Activated CD4-positive, alpha-beta memory T cell treated with anti-CD3 and anti-CD28 coated beads, Interleukin-2, amount 10 ng/mL, durations not matched to agents 7 days and 5 days (primary cell): ENCODE results near the gene NKIRAS2. TPM values are rescaled to one million over a fixed set of nuclear protein-coding genes. Genes with fewer than 3 reads are reported as not detected.
"Not testable (repeated sequence)": the region's sequence is repeated elsewhere in the genome, so short reads cannot be mapped to it uniquely, and the experiment has no call there.

ENCODE experiments used
- CTCF ChIA-PET: fragments of 350-600 bp; sonication (Branson Sonifier 250); formaldehyde crosslinking; loops from one replicate; lab custom pipeline; 2021; ENCODE audit warnings: antibody characterized with exemption, inconsistent platforms; lab: Charles Lee
- POLR2A ChIA-PET: fragments of 350-600 bp; sonication (Branson Sonifier 250); formaldehyde crosslinking; loops from one replicate; lab custom pipeline; 2021; ENCODE audit warnings: antibody characterized with exemption; lab: Charles Lee
- DNase-seq: peaks from one replicate; pipeline ENCODE4 v3.0.0-alpha.2; 2020
- H3K27ac Mint-ChIP-seq: one replicate; pipeline ENCODE4 v1.8.0; 2021; ENCODE audit warnings: mild to moderate bottlenecking, mixed read lengths
- H3K27me3 Mint-ChIP-seq: one replicate; pipeline ENCODE4 v1.8.0; 2021; ENCODE audit warnings: mixed read lengths
- H3K36me3 Mint-ChIP-seq: one replicate; pipeline ENCODE4 v1.8.0; 2021; ENCODE audit warnings: low read depth, mixed read lengths
- H3K4me1 Mint-ChIP-seq: one replicate; pipeline ENCODE4 v1.8.0; 2021; ENCODE audit warnings: mixed read lengths
- H3K4me3 Mint-ChIP-seq: one replicate; pipeline ENCODE4 v1.8.0; 2021; ENCODE audit warnings: mild to moderate bottlenecking, mixed read lengths
- H3K9me3 Mint-ChIP-seq: one replicate; pipeline ENCODE4 v1.8.0; 2021; ENCODE audit warnings: mixed read lengths
- total RNA-seq, 2 experiments: library from RNA; stranded (reverse); gene quantifications; one replicate each; pipeline ENCODE4 v1.2.3, GENCODE V29; 2021

Gene NKIRAS2
- total RNA-seq, 2 experiments from 2014 or later: 21.3 to 22.7 TPM

DNA sequence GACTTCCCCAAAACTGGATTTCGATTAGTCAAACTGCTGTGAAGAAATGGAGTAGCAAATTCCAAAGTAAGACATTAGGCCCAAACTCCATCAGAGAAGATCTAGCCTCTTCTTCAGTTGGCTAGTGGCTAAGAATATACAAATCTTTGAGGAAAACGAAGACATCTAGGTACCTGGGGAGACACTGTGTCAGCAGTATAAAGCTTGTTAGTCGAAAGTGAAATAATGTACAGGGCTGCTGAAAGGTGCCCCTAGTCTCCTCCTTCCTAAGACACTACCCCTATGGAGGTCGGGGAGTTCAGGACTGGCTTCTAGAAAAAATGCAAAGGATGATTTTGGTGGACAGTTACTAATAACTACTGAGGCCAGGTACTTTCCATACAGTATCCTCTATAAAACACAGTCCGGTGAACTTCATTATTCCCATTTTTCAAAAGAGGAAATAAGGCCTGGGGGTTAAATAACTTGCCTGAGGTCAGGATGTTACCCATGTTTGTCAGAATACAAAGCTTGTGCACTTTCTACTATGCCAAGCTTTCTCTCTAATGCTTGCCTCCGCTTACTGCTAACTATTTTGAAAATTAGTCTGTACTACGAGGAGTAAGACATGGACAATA, 17.6 kb upstream of the NKIRAS2 start:
- no peaks in the 10 kb centered on the region for H3K27me3 Mint-ChIP-seq
- H3K4me1 Mint-ChIP-seq: peaks cover 8% of the 10 kb centered on the region
- DNase-seq: no peak
- H3K36me3 Mint-ChIP-seq: peaks cover 45% of the 10 kb centered on the region
- ChIA-PET POLR2A (interaction anchor here (0.9 kb wide), 1 partner anchor 18 kb away, joined by 3 read pairs; the partner anchor contains the start of gene NKIRAS2), CTCF (interaction anchor here (1.0 kb wide), 1 partner anchor 18 kb away, joined by 3 read pairs; the partner anchor contains the start of gene NKIRAS2)
- no peak overlapping the region for H3K27ac Mint-ChIP-seq
- H3K9me3 Mint-ChIP-seq: no peaks in the 10 kb centered on the region
- no peak overlapping the region for H3K4me3 Mint-ChIP-seq

DNA sequence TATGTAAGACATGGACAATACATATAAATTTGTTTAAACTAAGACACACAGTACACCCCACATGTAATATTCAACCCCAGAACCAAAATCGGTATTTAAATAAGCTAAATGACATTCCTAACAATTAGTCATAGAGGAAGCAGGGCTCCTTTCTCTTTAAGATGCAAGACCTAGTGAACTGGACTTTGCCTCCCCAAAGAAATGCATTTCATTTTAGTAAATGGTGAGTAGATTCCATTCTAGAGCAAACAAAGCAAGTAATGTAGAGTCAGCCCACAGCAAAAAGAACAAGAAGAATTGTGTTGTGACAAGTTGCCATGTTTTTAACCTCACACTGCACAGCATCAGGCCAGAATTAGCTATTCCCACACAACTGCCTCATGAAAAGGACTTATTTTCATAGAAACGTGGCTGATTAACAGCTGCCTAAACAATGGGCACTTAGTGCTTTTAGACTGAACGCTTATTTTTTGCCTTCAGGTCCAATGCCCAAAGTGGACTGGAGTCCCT, 17.0 kb upstream of the NKIRAS2 start:
- no peaks in the 10 kb centered on the region for H3K27me3 Mint-ChIP-seq
- CTCF ChIA-PET: interaction anchor here (0.7 to 1.0 kb wide), 2 partner anchors 17 to 173 kb away, joined by 3 read pairs; partner anchors contain the start of gene NKIRAS2
- H3K36me3 Mint-ChIP-seq: peaks cover 41% of the 10 kb centered on the region
- POLR2A ChIA-PET: interaction anchor here (0.9 to 2.5 kb wide), 3 partner anchors 14 to 30 kb away, joined by 3 to 12 read pairs (median 4); partner anchors contain the start of genes DNAJC7 and NKIRAS2
- DNase-seq: no peak
- H3K27ac Mint-ChIP-seq: no peak overlapping the region
- H3K4me1 Mint-ChIP-seq: peaks cover 8% of the 10 kb centered on the region
- no peaks in the 10 kb centered on the region for H3K9me3 Mint-ChIP-seq
- H3K4me3 Mint-ChIP-seq: no peak overlapping the region

DNA sequence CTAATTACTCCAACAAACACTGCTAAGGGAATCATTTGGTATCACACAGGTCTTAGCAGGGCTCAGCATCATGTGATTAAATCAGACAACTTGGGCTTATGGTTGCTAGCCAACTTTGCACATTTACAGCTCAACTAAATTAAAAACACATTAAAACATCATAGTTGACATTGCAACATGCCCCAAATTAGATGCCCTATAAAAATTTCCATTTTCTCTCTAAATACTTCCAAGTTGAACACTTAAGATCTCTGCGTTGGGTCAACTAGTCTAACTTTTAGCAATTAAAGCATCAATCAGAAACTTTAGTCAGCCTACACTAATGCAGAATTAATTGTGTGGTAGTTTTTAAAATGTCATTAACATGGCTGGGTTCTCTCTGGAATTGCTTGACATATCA, 14.7 kb upstream of the NKIRAS2 start:
- H3K27me3 Mint-ChIP-seq: no peaks in the 10 kb centered on the region
- no peaks in the 10 kb centered on the region for H3K9me3 Mint-ChIP-seq
- H3K27ac Mint-ChIP-seq: no peak overlapping the region
- CTCF ChIA-PET: interaction anchor here (0.8 kb wide), 1 partner anchor 12 kb away, joined by 3 read pairs; the partner anchor contains the start of gene DNAJC7
- H3K4me1 Mint-ChIP-seq: peaks cover 20% of the 10 kb centered on the region
- no peak for DNase-seq
- no peak overlapping the region for H3K4me3 Mint-ChIP-seq
- POLR2A ChIA-PET: interaction anchor here (0.6 to 2.5 kb wide), 4 partner anchors 11 to 176 kb away, joined by 3 to 12 read pairs (median 4); partner anchors contain the start of genes DNAJC7 and KCNH4
- H3K36me3 Mint-ChIP-seq: peaks cover 41% of the 10 kb centered on the region

DNA sequence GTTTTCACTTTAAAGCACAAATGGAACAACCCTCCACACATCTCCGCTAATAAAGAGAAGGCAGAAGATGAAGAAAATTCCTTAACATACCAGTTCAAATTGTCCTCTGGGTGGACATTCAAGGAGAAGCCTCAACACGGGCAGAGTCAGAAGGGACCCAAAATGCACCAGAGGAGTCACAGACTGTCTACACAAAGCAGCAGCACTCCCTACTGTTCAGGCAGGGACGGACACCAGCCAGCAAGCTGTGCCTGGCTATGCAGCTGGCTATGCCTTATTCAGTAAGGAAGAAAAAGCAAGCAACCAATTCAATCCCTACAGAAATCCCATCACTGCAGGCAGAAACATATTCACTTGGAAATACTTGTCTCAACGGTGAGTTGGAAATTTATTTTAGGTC, 10.7 kb upstream of the NKIRAS2 start:
- DNase-seq: no peak
- H3K27me3 Mint-ChIP-seq: no peaks in the 10 kb centered on the region
- no peak overlapping the region for H3K27ac Mint-ChIP-seq
- ChIA-PET CTCF (interaction anchor here (0.6 to 1.2 kb wide), 5 partner anchors 9 to 241 kb away, joined by 3 to 4 read pairs (median 3); partner anchors contain the start of gene NKIRAS2), POLR2A (interaction anchor here (1.0 to 2.2 kb wide), 2 partner anchors 9 to 11 kb away, joined by 3 to 9 read pairs; partner anchors contain the start of genes DNAJC7 and NKIRAS2)
- H3K4me3 Mint-ChIP-seq: no peak overlapping the region
- H3K9me3 Mint-ChIP-seq: no peaks in the 10 kb centered on the region
- H3K36me3 Mint-ChIP-seq: peaks cover 27% of the 10 kb centered on the region
- H3K4me1 Mint-ChIP-seq: peaks cover 48% of the 10 kb centered on the region

DNA sequence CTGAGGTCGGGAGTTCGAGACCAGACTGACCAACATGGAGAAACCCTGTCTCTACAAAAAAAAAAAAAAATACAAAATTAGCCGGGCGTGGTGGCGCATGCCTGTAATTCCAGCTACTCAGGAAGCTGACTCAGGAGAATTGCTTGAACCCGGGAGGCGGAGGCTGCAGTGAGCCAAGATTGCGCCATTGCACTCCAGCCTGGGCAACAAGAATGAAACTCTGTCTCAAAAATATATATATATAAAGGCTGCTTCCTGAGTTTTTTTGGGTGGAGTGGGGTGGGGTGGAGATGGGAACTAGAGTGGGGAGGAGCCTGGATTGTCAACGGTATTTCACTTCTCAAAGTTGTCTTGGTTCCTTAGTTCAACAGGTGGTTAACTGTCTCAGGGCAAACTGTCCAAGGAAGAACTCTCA, 9.6 kb upstream of the NKIRAS2 start:
- H3K4me3 Mint-ChIP-seq, DNase-seq, H3K27ac Mint-ChIP-seq, H3K9me3 Mint-ChIP-seq, H3K27me3 Mint-ChIP-seq, CTCF ChIA-PET: not testable (repeated sequence)
- peaks cover 31% of the 10 kb centered on the region for H3K36me3 Mint-ChIP-seq
- peaks cover 51% of the 10 kb centered on the region for H3K4me1 Mint-ChIP-seq
- POLR2A ChIA-PET: interaction anchor here (2.2 kb wide), 1 partner anchor 8 kb away, joined by 9 read pairs; the partner anchor contains the start of gene DNAJC7

DNA sequence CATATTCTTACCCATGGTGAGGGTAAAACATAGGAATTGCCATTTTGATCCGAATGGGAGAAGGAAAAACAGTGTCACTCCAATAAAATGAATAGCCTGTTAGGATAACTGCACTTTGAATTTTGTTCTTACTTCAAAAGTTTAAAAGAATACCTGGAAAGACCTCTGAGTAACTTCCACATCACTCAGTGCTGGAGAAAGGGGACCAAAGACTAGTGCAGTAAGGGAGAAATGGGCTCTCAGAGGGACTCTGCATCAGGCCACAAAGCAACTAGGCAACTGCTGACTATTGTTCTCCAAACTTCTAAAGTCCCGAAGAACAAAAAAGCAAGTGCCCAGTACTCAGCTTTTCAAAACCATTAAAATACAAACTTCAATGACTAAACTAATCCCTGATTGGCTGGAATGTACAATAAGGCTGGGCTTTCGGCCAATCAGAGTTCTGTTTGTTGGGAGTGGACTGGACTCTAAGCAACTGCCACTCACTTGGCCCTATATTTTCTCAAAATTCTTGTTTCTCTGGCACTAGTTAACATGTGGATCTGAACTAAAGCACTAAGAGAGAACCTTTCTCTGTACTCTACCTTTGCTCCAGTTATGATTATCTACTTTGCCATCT, 8.9 kb upstream of the NKIRAS2 start:
- CTCF ChIA-PET: no interaction called here

DNA sequence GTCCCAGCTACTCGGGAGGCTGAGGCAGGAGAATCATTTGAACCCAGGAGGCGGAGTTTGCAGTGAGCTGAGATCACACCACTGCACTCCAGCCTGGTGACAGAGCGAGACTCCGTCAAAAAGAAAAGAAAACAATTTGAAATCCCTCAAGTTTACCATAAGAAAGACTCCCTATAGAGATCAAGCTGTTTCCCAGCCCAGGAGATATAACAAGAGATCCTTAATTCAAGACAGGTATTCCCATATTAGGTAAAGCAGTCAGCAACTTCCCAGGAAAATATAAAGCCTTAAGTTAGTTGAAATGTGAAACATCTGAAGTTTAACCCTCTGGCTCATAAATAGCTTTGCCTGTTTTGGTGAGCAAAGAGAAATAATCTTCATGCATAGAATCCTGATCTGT, 7.5 kb upstream of the NKIRAS2 start:
- not testable (repeated sequence) for H3K27me3 Mint-ChIP-seq, H3K27ac Mint-ChIP-seq, H3K4me3 Mint-ChIP-seq, DNase-seq, H3K9me3 Mint-ChIP-seq
- Mint-ChIP-seq H3K36me3 (peaks cover 44% of the 10 kb centered on the region), H3K4me1 (peaks cover 58% of the 10 kb centered on the region)
- POLR2A ChIA-PET: interaction anchor here (1.0 to 1.6 kb wide), 2 partner anchors 45 to 100 kb away, joined by 3 to 4 read pairs; partner anchors contain the start of genes CNP and DHX58
- CTCF ChIA-PET: interaction anchor here (1.8 to 2.2 kb wide), 2 partner anchors 13 to 169 kb away, joined by 4 to 5 read pairs; partner anchors contain the start of gene KCNH4

More for the DNA sequence above, 8.9 kb upstream of the NKIRAS2 start:
- POLR2A ChIA-PET: no interaction called here
- H3K9me3 Mint-ChIP-seq: no peaks in the 10 kb centered on the region
- peaks cover 56% of the 10 kb centered on the region for H3K4me1 Mint-ChIP-seq
- H3K27me3 Mint-ChIP-seq: no peaks in the 10 kb centered on the region
- no peak for DNase-seq
- H3K36me3 Mint-ChIP-seq: peaks cover 37% of the 10 kb centered on the region
- no peak overlapping the region for H3K4me3 Mint-ChIP-seq
- peak overlapping the region; percentile 22 for H3K27ac Mint-ChIP-seq

DNA sequence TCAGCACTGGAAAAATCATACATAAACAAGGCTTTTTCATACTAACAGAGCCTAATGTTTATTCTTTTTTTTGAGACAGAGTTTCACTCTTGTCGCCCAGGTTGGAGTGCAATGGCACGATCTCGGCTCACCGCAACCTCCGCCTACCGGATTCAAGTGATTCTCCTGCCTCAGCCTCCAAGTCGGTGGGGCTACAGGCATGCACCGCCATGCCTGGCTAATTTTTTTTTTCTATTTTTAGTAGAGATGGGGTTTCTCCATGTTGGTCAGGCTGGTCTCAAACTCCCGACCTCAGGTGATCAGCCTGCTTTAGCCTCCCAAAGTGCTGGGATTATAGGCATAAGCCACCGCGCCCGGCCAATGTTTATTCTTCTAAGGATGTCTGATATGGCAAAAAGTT, 6.2 kb upstream of the NKIRAS2 start:
- POLR2A ChIA-PET, H3K4me3 Mint-ChIP-seq, DNase-seq, H3K27ac Mint-ChIP-seq, H3K27me3 Mint-ChIP-seq, H3K9me3 Mint-ChIP-seq: not testable (repeated sequence)
- Mint-ChIP-seq H3K4me1 (peaks cover 68% of the 10 kb centered on the region), H3K36me3 (peaks cover 44% of the 10 kb centered on the region)
- CTCF ChIA-PET: interaction anchor here (1.8 to 2.2 kb wide), 2 partner anchors 12 to 168 kb away, joined by 4 to 5 read pairs; partner anchors contain the start of gene KCNH4

DNA sequence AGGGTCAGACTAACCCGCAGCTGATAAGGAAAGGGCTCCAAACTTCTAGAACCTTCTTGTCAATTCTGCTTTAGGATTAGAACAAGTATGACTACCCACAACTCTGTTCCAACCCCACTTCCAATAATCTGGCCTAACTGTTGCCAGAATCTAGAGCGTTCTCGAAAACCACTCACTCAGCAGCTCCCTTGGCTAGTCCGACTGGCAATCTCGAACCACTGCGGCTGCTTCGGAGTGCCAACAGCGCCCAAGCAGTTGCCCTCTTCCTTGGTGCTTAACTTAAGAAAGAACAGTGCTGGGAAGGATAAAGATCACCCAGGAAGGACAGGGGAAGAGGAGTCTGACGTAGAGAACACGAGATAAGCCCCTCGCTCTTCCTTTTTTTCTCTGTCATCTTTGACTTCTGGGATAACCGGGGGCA, 3.5 kb upstream of the NKIRAS2 start:
- CTCF ChIA-PET: interaction anchor here (0.8 to 4.8 kb wide), 9 partner anchors 9 to 165 kb away, joined by 3 to 70 read pairs (median 5); partner anchors contain the start of genes CNP, DHX58, KCNH4 and RAB5C
- peak; percentile 25 for DNase-seq
- peak overlapping the region; percentile 97 for H3K27ac Mint-ChIP-seq
- no peaks in the 10 kb centered on the region for H3K9me3 Mint-ChIP-seq
- H3K36me3 Mint-ChIP-seq: peaks cover 34% of the 10 kb centered on the region
- H3K4me3 Mint-ChIP-seq: peak overlapping the region; percentile 99
- POLR2A ChIA-PET: interaction anchor here (0.8 to 12.8 kb wide), 20 partner anchors 9 to 562 kb away, joined by 3 to 237 read pairs (median 10); partner anchors contain the start of genes ACLY, CNP, DHX58 and GHDC
- peaks cover 67% of the 10 kb centered on the region for H3K4me1 Mint-ChIP-seq
- no peaks in the 10 kb centered on the region for H3K27me3 Mint-ChIP-seq

DNA sequence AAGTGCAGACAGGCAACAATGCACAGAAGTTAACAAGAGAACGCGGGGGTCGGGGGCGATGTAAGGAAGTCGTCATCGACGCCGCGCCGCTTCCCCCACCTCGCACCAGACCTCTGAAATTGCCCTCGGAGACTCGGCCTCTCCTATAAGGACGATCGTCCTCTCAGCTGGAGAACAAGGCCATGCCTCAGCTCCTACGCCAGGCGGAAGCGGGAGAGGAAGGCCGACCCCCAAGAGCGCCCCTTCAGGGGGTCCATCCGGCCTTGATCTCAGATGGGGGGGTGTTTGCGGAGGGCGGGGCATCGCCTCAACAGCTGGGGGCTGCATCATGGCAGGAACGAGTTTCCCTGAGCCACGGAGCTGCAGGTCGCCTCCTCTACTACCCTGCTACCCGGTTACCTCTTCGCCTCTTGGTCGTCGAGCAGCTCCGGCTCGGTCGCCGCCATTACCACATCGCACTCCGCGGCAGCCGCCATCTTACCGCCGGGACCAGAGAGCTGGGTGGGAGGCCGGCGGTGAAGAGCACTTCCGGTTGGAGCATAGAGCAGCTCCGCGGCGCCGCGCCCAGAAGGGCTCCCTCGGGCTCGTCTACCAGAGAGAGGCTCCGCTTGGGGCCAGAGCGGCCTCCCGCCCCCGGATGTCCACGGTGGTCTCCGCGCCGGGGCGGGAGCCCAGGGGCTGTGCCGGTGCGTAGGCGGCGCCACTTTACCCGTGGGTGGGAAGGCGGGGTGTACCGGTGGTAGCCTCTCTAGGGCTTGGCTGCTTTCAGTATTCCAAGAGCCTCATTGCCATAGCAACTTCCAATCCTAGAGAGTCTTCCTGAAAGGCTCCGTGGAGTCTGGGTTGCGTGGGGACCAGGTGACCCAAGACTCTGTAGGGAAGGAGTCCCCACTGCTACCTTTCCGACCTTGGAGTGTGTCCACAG, 2.7 kb upstream of the NKIRAS2 start, which contains the start of gene DNAJC7:
TSS of gene DNAJC7 (minus strand) at position 499 of the 925 bp plus-strand sequence. CDS start at position 476, 23 bp downstream.
- Mint-ChIP-seq H3K9me3 (no peaks in the 10 kb centered on the region), H3K36me3 (peaks cover 35% of the 10 kb centered on the region), H3K4me1 (peaks cover 65% of the 10 kb centered on the region), H3K4me3 (peak within 1 kb of the TSS; percentile 99), H3K27ac (peak within 1 kb of the TSS; percentile 97), H3K27me3 (no peaks in the 10 kb centered on the region)
- POLR2A ChIA-PET: interaction anchor here (0.6 to 12.8 kb wide), 39 partner anchors 8 to 981 kb away, joined by 3 to 237 read pairs (median 4); partner anchors contain the start of genes ACLY, CNP, DHX58 and EIF1
- peak; percentile 91 for DNase-seq
- CTCF ChIA-PET: interaction anchor here (0.7 to 4.8 kb wide), 23 partner anchors 8 to 205 kb away, joined by 3 to 70 read pairs (median 5); partner anchors contain the start of genes ACLY, CNP, DHX58 and KCNH4

DNA sequence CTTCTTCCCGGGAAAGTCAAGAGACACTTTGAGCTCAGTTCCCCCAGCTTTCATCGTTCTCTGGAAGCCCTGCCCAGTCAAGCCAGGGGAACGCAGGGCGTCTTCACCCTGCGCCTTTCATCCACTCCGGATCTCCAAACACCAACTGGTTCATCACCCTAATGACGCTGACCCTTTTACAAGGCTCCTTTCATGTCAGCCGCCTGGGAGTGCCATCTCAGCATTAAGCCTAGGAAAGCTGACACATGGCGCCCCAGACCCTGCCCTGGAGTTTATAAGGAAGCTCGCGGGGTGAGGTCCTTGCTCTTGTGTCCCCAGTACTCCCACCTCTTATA, 2.1 kb upstream of the NKIRAS2 start:
- DNase-seq: peak; percentile 42
- no peaks in the 10 kb centered on the region for H3K27me3 Mint-ChIP-seq

More for the DNA sequence above, 2.1 kb upstream of the NKIRAS2 start:
- ChIA-PET CTCF (interaction anchor here (0.7 to 4.8 kb wide), 20 partner anchors 8 to 204 kb away, joined by 3 to 70 read pairs (median 4); partner anchors contain the start of genes ACLY, DHX58, KCNH4 and ODAD4), POLR2A (interaction anchor here (0.8 to 12.8 kb wide), 36 partner anchors 9 to 980 kb away, joined by 3 to 237 read pairs (median 4); partner anchors contain the start of genes ACLY, CNP, DHX58 and EIF1)
- Mint-ChIP-seq H3K9me3 (no peaks in the 10 kb centered on the region), H3K4me1 (peaks cover 63% of the 10 kb centered on the region), H3K4me3 (peak overlapping the region; percentile 99), H3K36me3 (peaks cover 38% of the 10 kb centered on the region), H3K27ac (peak overlapping the region; percentile 97)
